OCI-LY1 (cell line): Measurements from ENCODE around the gene RNF13.

ENCODE experiments used
- H2AFZ ChIP-seq: fragments of 200-600 bp; sonication (generic), shearing (Covaris generic); 2 replicates; pipeline ENCODE4 v1.6.0; 2014; ENCODE audit warnings: antibody characterized with exemption, mild to moderate bottlenecking, low read length
- H3F3A ChIP-seq: fragments of 200-600 bp; sonication (generic), shearing (Covaris generic); 2 replicates; pipeline ENCODE4 v1.6.0; 2014; ENCODE audit warnings: mild to moderate bottlenecking, antibody characterized with exemption, low read length, moderate library complexity; ENCODE audit not compliant: insufficient read depth
- H3K27ac ChIP-seq: fragments of 200-600 bp; sonication (generic); 2 replicates; pipeline ENCODE4 v1.5.1; 2014; ENCODE audit warnings: low read length, mixed run types, mild to moderate bottlenecking, low read depth; ENCODE audit not compliant: poor library complexity, severe bottlenecking
- H3K27me3 ChIP-seq: fragments of 200-600 bp; sonication (generic); 2 replicates; pipeline ENCODE4 v1.6.0; 2014; ENCODE audit warnings: antibody characterized with exemption, mild to moderate bottlenecking, low read length, moderate library complexity; ENCODE audit not compliant: insufficient read depth
- H3K36me3 ChIP-seq: fragments of 200-600 bp; sonication (generic); 2 replicates; pipeline ENCODE4 v1.6.1; 2014; ENCODE audit warnings: mild to moderate bottlenecking, antibody characterized with exemption, low read length, moderate library complexity, mixed read lengths; ENCODE audit not compliant: insufficient read depth
- H3K4me1 ChIP-seq: fragments of 200-600 bp; sonication (generic); 2 replicates; pipeline ENCODE4 v1.5.1; 2014; ENCODE audit warnings: mild to moderate bottlenecking, low read length, moderate library complexity; ENCODE audit not compliant: insufficient read depth, severe bottlenecking
- H3K4me2 ChIP-seq: fragments of 200-600 bp; sonication (generic), shearing (Covaris generic); 2 replicates; pipeline ENCODE4 v1.6.1; 2014; ENCODE audit warnings: low read length
- H3K4me3 ChIP-seq: fragments of 200-600 bp; sonication (generic); 2 replicates; pipeline ENCODE4 v1.5.1; 2014; ENCODE audit warnings: low read length, low read depth, mild to moderate bottlenecking, mixed read lengths; ENCODE audit not compliant: poor library complexity, severe bottlenecking
- H3K79me2 ChIP-seq: fragments of 200-600 bp; shearing (Covaris generic); 2 replicates; pipeline ENCODE4 v1.6.1; 2016; ENCODE audit warnings: mixed run types, low read length, mixed read lengths; ENCODE audit not compliant: insufficient read depth
- H3K9ac ChIP-seq: fragments of 200-600 bp; sonication (generic), shearing (Covaris generic); 2 replicates; pipeline ENCODE4 v1.6.1; 2014; ENCODE audit warnings: mild to moderate bottlenecking, low read length, mixed read lengths
- H3K9me2 ChIP-seq: fragments of 200-600 bp; sonication (generic), shearing (Covaris generic); 2 replicates; pipeline ENCODE4 v1.6.1; 2014; ENCODE audit warnings: low read depth, mild to moderate bottlenecking, low read length, mixed read lengths
- H3K9me3 ChIP-seq: fragments of 200-600 bp; shearing (Covaris generic); 2 replicates; pipeline ENCODE4 v1.6.1; 2014; ENCODE audit warnings: low read length, mixed read lengths
- H4K20me1 ChIP-seq: fragments of 200-600 bp; sonication (generic), shearing (Covaris generic); 2 replicates; pipeline ENCODE4 v1.6.0; 2016; ENCODE audit warnings: mild to moderate bottlenecking, low read length; ENCODE audit not compliant: insufficient read depth
- CTCF ChIP-seq: fragments of 200-600 bp; sonication (generic), shearing (Covaris generic); IDR thresholded peaks from 2 replicates; pipeline ENCODE4 v1.5.1; 2017; ENCODE audit warnings: mild to moderate bottlenecking, antibody characterized with exemption, low read length, moderate library complexity, mixed read lengths
- EZH2 ChIP-seq: fragments of 200-600 bp; sonication (generic), shearing (Covaris generic); IDR thresholded peaks from 2 replicates; pipeline ENCODE4 v1.8.0; 2017; ENCODE audit warnings: borderline replicate concordance, mixed run types, mild to moderate bottlenecking, antibody characterized with exemption, low read length, moderate library complexity, mixed read lengths

Gene RNF13

GRCh38 chr3:149830902-149831301 is 17.9 kb downstream of the RNF13 start:
- no peaks in the 10 kb centered on the region for H4K20me1 ChIP-seq
- TF ChIP-seq CTCF = no peak
- TF ChIP-seq EZH2 = no peak
- H3K4me1 ChIP-seq = no peaks in the 10 kb centered on the region
- no peaks in the 10 kb centered on the region for H3K27me3 ChIP-seq
- no peak overlapping the region for H3K4me3 ChIP-seq
- peaks cover 42% of the 10 kb centered on the region for H3K9me3 ChIP-seq
- no peaks in the 10 kb centered on the region for H3K36me3 ChIP-seq
- peaks cover 38% of the 10 kb centered on the region for H3K79me2 ChIP-seq
- no peak overlapping the region for H2AFZ ChIP-seq
- no peaks in the 10 kb centered on the region for H3K9me2 ChIP-seq
- H3K9ac ChIP-seq = no peak overlapping the region
- H3F3A ChIP-seq = no peaks in the 10 kb centered on the region
- H3K27ac ChIP-seq = no peak overlapping the region
- no peak overlapping the region for H3K4me2 ChIP-seq

DNA sequence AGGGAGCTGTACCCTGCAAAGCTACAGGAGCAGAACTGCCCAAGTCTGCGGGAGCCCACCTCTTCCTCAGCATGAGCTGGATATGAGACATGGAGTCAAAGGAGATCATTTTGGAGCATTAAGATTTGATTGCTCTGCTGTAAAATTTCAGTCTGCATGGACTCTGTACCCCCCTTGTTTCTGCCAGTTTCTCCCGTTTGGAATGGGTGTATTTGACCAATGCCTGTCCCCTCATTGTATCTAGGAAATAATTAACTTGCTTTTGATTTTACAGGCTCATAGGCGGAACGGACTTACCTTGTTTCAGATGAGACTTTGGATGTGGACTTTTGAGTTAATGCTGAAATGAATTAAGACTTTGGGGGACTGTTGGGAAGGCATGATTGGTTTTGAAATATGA is 18.3 kb downstream of the RNF13 start:
- no peaks in the 10 kb centered on the region for H3K9me2 ChIP-seq
- TF ChIP-seq EZH2 (no peak), CTCF (no peak)
- no peaks in the 10 kb centered on the region for H3K4me1 ChIP-seq
- H3K27me3 ChIP-seq = no peaks in the 10 kb centered on the region
- no peak overlapping the region for H3K9ac ChIP-seq
- H3F3A ChIP-seq = no peaks in the 10 kb centered on the region
- no peak overlapping the region for H3K4me2 ChIP-seq
- no peak overlapping the region for H3K27ac ChIP-seq
- H3K79me2 ChIP-seq = peaks cover 34% of the 10 kb centered on the region
- peaks cover 42% of the 10 kb centered on the region for H3K9me3 ChIP-seq
- H2AFZ ChIP-seq = no peak overlapping the region
- H4K20me1 ChIP-seq = no peaks in the 10 kb centered on the region
- H3K4me3 ChIP-seq = no peak overlapping the region
- no peaks in the 10 kb centered on the region for H3K36me3 ChIP-seq

DNA sequence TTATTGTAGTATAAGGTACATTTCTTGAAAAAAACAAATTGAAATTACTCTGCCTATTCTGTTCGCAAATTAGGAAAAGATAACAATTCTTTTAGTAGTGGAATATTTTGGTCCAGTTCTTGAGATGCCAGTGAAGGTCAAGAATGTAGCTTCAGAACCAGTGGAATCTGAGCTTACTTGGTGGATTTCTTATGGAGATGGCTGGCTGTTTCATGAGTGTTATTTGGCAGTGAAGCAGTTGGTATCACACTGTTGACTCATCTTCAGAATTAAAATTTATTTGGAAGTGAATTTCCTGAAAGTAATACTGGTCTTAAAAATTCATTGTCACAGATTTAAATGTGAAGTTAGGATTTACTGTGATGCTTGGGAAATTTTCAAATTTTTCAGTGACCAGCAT is 19.1 kb downstream of the RNF13 start:
- no peaks in the 10 kb centered on the region for H3K9me2 ChIP-seq
- H3K9me3 ChIP-seq = peaks cover 47% of the 10 kb centered on the region
- no peak overlapping the region for H2AFZ ChIP-seq
- H3F3A ChIP-seq = no peaks in the 10 kb centered on the region
- H3K4me1 ChIP-seq = no peaks in the 10 kb centered on the region
- TF ChIP-seq EZH2 = no peak
- TF ChIP-seq CTCF = no peak
- no peaks in the 10 kb centered on the region for H3K27me3 ChIP-seq
- H3K27ac ChIP-seq = no peak overlapping the region
- H3K79me2 ChIP-seq = peaks cover 31% of the 10 kb centered on the region
- no peaks in the 10 kb centered on the region for H4K20me1 ChIP-seq
- no peak overlapping the region for H3K4me2 ChIP-seq
- H3K4me3 ChIP-seq = no peak overlapping the region
- H3K9ac ChIP-seq = no peak overlapping the region
- no peaks in the 10 kb centered on the region for H3K36me3 ChIP-seq
